HL-60 (cell line): ENCODE measurements around the gene CHD5.

Source experiments
- POLR2AphosphoS5 ChIP-seq: IDR thresholded peaks from 2 replicates; pipeline ENCODE4 v1.6.1; 2012; ENCODE audit warnings: low read depth
- TF ChIP-seq, protein P1 (sequence below): IDR thresholded peaks from one replicate; pipeline ENCODE4 v1.5.1; 2011; ENCODE audit warnings: low read length, control low read depth, inconsistent platforms; ENCODE audit not compliant: insufficient read depth

DNA sequence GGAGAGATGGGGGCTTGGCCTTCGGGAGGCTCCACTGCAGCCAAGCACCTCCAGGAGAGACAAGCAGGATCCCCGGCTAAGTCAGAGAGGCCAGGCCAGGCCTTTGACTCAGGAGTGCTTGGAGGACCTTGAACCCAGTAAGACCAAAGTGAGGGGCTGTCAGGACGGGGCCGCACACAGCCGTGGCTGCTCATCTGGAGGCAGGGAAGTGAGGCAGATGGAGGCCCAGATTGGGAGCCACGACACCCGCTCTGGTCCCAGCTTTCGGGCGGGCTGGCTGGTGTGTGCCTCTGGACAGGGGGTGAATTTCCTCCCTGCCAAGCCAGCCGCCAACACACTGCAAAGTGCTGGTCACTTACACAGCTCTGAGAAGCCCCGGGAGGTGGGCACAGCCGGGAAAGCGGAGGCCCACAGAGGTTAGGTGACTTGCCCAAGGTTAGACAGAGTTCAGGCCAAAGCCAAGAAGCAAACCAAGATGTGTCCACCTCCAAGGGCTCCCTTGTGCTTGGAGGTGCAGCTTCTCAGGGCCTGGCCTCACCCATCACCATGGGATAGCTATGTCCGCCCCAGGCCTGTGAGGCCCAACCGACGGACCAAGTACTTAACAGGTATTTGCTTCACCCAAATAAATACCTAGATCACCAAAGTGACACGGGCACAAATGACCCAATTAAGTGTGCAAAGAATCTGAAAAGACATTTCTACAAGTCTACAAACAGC is 58.3 kb downstream of the CHD5 start:
- no peak for TF ChIP-seq POLR2AphosphoS5
- TF ChIP-seq, protein P1, sequence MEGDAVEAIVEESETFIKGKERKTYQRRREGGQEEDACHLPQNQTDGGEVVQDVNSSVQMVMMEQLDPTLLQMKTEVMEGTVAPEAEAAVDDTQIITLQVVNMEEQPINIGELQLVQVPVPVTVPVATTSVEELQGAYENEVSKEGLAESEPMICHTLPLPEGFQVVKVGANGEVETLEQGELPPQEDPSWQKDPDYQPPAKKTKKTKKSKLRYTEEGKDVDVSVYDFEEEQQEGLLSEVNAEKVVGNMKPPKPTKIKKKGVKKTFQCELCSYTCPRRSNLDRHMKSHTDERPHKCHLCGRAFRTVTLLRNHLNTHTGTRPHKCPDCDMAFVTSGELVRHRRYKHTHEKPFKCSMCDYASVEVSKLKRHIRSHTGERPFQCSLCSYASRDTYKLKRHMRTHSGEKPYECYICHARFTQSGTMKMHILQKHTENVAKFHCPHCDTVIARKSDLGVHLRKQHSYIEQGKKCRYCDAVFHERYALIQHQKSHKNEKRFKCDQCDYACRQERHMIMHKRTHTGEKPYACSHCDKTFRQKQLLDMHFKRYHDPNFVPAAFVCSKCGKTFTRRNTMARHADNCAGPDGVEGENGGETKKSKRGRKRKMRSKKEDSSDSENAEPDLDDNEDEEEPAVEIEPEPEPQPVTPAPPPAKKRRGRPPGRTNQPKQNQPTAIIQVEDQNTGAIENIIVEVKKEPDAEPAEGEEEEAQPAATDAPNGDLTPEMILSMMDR = no peak
